ENCODE results near the gene HES4.
"Not testable (repeated sequence)": the region's sequence is repeated elsewhere in the genome, so short reads cannot be mapped to it uniquely, and the experiment has no call there.

The HES4 gene

GRCh38 chr1:980137-980571 lies 19.7 kb downstream of the HES4 start:
- Histone ChIP-seq H3K4me1 (ENCODE audit: control insufficient read depth in 1 of 2, insufficient read depth in 2 of 2, low read length in 2 of 2) (peaks cover 0 to 4% of the 10 kb centered on the region in 2 donors), H3K4me3 (ENCODE audit: low read depth in 1 of 2, low read length in 2 of 2) (no peak overlapping the region), H3K27ac (ENCODE audit: low read depth, low read length) (no peak overlapping the region), H3K36me3 (ENCODE audit: control insufficient read depth in 1 of 2, insufficient read depth in 2 of 2, low read length in 2 of 2) (no peaks in the 10 kb centered on the region), H3K9me3 (ENCODE audit: control insufficient read depth in 1 of 2, low read length in 2 of 2) (no peaks in the 10 kb centered on the region), H3K27me3 (ENCODE audit: control insufficient read depth in 1 of 2, insufficient read depth in 2 of 2, low read length in 2 of 2) (peaks cover 11 to 24% of the 10 kb centered on the region in 2 donors), H3K9ac (ENCODE audit: low read depth in 1 of 2, low read length in 2 of 2) (no peak overlapping the region)

GRCh38 chr1:979744-980072 lies 20.2 kb downstream of the HES4 start:
- H3K4me1 ChIP-seq (ENCODE audit: control insufficient read depth in 1 of 2, insufficient read depth in 2 of 2, low read length in 2 of 2): peaks cover 0 to 4% of the 10 kb centered on the region in 2 donors
- no peak overlapping the region for H3K4me3 ChIP-seq (ENCODE audit: low read depth in 1 of 2, low read length in 2 of 2)
- no peaks in the 10 kb centered on the region for H3K9me3 ChIP-seq (ENCODE audit: control insufficient read depth in 1 of 2, low read length in 2 of 2)
- H3K36me3 ChIP-seq (ENCODE audit: control insufficient read depth in 1 of 2, insufficient read depth in 2 of 2, low read length in 2 of 2): no peaks in the 10 kb centered on the region
- H3K27ac ChIP-seq (ENCODE audit: low read depth, low read length): no peak overlapping the region
- no peak overlapping the region for H3K9ac ChIP-seq (ENCODE audit: low read depth in 1 of 2, low read length in 2 of 2)
- H3K27me3 ChIP-seq (ENCODE audit: control insufficient read depth in 1 of 2, insufficient read depth in 2 of 2, low read length in 2 of 2): peaks cover 9 to 22% of the 10 kb centered on the region in 2 donors

GRCh38 chr1:978835-979743 lies 20.8 kb downstream of the HES4 start:
- peaks cover 0 to 4% of the 10 kb centered on the region in 2 donors for H3K4me1 ChIP-seq (ENCODE audit: control insufficient read depth in 1 of 2, insufficient read depth in 2 of 2, low read length in 2 of 2)
- H3K9me3 ChIP-seq (ENCODE audit: control insufficient read depth in 1 of 2, low read length in 2 of 2): no peaks in the 10 kb centered on the region
- no peaks in the 10 kb centered on the region for H3K36me3 ChIP-seq (ENCODE audit: control insufficient read depth in 1 of 2, insufficient read depth in 2 of 2, low read length in 2 of 2)
- H3K9ac ChIP-seq (ENCODE audit: low read depth in 1 of 2, low read length in 2 of 2): no peak overlapping the region
- H3K27ac ChIP-seq (ENCODE audit: low read depth, low read length): no peak overlapping the region
- peaks cover 9 to 22% of the 10 kb centered on the region in 2 donors for H3K27me3 ChIP-seq (ENCODE audit: control insufficient read depth in 1 of 2, insufficient read depth in 2 of 2, low read length in 2 of 2)
- no peak overlapping the region for H3K4me3 ChIP-seq (ENCODE audit: low read depth in 1 of 2, low read length in 2 of 2)

- Histone ChIP-seq H3K36me3 (ENCODE audit: control insufficient read depth in 1 of 2, insufficient read depth in 2 of 2, low read length in 2 of 2) (no peaks in the 10 kb centered on the region), H3K9ac (ENCODE audit: low read depth in 1 of 2, low read length in 2 of 2) (no peak overlapping the region), H3K9me3 (ENCODE audit: control insufficient read depth in 1 of 2, low read length in 2 of 2) (no peaks in the 10 kb centered on the region), H3K4me1 (ENCODE audit: control insufficient read depth in 1 of 2, insufficient read depth in 2 of 2, low read length in 2 of 2) (peaks cover 0 to 4% of the 10 kb centered on the region in 2 donors), H3K27ac (ENCODE audit: low read depth, low read length) (no peak overlapping the region), H3K4me3 (ENCODE audit: low read depth in 1 of 2, low read length in 2 of 2) (no peak overlapping the region), H3K27me3 (ENCODE audit: control insufficient read depth in 1 of 2, insufficient read depth in 2 of 2, low read length in 2 of 2) (peaks cover 9 to 17% of the 10 kb centered on the region in 2 donors)
These were observed 21.6 kb downstream of the HES4 start for GRCh38 chr1:978069-978834.

GRCh38 chr1:976791-977190 lies 23.1 kb downstream of the HES4 start:
- not testable (repeated sequence) for H3K9ac ChIP-seq (ENCODE audit: low read depth in 1 of 2, low read length in 2 of 2); H3K36me3 ChIP-seq (ENCODE audit: control insufficient read depth in 1 of 2, insufficient read depth in 2 of 2, low read length in 2 of 2); H3K9me3 ChIP-seq (ENCODE audit: control insufficient read depth in 1 of 2, low read length in 2 of 2); H3K4me1 ChIP-seq (ENCODE audit: control insufficient read depth in 1 of 2, insufficient read depth in 2 of 2, low read length in 2 of 2); H3K4me3 ChIP-seq (ENCODE audit: low read depth in 1 of 2, low read length in 2 of 2); H3K27ac ChIP-seq (ENCODE audit: low read depth, low read length); H3K27me3 ChIP-seq (ENCODE audit: control insufficient read depth in 1 of 2, insufficient read depth in 2 of 2, low read length in 2 of 2)

GRCh38 chr1:975896-976683 lies 23.8 kb downstream of the HES4 start:
- Histone ChIP-seq H3K9ac (ENCODE audit: low read depth in 1 of 2, low read length in 2 of 2) (no peak overlapping the region), H3K27me3 (ENCODE audit: control insufficient read depth in 1 of 2, insufficient read depth in 2 of 2, low read length in 2 of 2) (peaks cover 8 to 12% of the 10 kb centered on the region in 2 donors), H3K27ac (ENCODE audit: low read depth, low read length) (no peak overlapping the region), H3K36me3 (ENCODE audit: control insufficient read depth in 1 of 2, insufficient read depth in 2 of 2, low read length in 2 of 2) (no peaks in the 10 kb centered on the region), H3K9me3 (ENCODE audit: control insufficient read depth in 1 of 2, low read length in 2 of 2) (no peaks in the 10 kb centered on the region), H3K4me3 (ENCODE audit: low read depth in 1 of 2, low read length in 2 of 2) (peak overlapping the region in 1 of 2 donors; percentile 8), H3K4me1 (ENCODE audit: control insufficient read depth in 1 of 2, insufficient read depth in 2 of 2, low read length in 2 of 2) (peaks cover 0 to 4% of the 10 kb centered on the region in 2 donors)

- Histone ChIP-seq H3K9me3 (ENCODE audit: control insufficient read depth in 1 of 2, low read length in 2 of 2) (no peaks in the 10 kb centered on the region), H3K36me3 (ENCODE audit: control insufficient read depth in 1 of 2, insufficient read depth in 2 of 2, low read length in 2 of 2) (no peaks in the 10 kb centered on the region), H3K27ac (ENCODE audit: low read depth, low read length) (no peak overlapping the region), H3K4me1 (ENCODE audit: control insufficient read depth in 1 of 2, insufficient read depth in 2 of 2, low read length in 2 of 2) (peaks cover 0 to 4% of the 10 kb centered on the region in 2 donors), H3K27me3 (ENCODE audit: control insufficient read depth in 1 of 2, insufficient read depth in 2 of 2, low read length in 2 of 2) (peaks cover 8 to 13% of the 10 kb centered on the region in 2 donors), H3K4me3 (ENCODE audit: low read depth in 1 of 2, low read length in 2 of 2) (no peak overlapping the region), H3K9ac (ENCODE audit: low read depth in 1 of 2, low read length in 2 of 2) (no peak overlapping the region)
These were observed 24.5 kb downstream of the HES4 start for GRCh38 chr1:975365-975764.

GRCh38 chr1:974687-975328 lies 25.1 kb downstream of the HES4 start:
- H3K27ac ChIP-seq (ENCODE audit: low read depth, low read length): no peak overlapping the region
- H3K9ac ChIP-seq (ENCODE audit: low read depth in 1 of 2, low read length in 2 of 2): no peak overlapping the region
- H3K36me3 ChIP-seq (ENCODE audit: control insufficient read depth in 1 of 2, insufficient read depth in 2 of 2, low read length in 2 of 2): no peaks in the 10 kb centered on the region
- H3K4me3 ChIP-seq (ENCODE audit: low read depth in 1 of 2, low read length in 2 of 2): no peak overlapping the region
- peaks cover 8 to 13% of the 10 kb centered on the region in 2 donors for H3K27me3 ChIP-seq (ENCODE audit: control insufficient read depth in 1 of 2, insufficient read depth in 2 of 2, low read length in 2 of 2)
- H3K4me1 ChIP-seq (ENCODE audit: control insufficient read depth in 1 of 2, insufficient read depth in 2 of 2, low read length in 2 of 2): peaks cover 0 to 4% of the 10 kb centered on the region in 2 donors
- H3K9me3 ChIP-seq (ENCODE audit: control insufficient read depth in 1 of 2, low read length in 2 of 2): no peaks in the 10 kb centered on the region

- Histone ChIP-seq H3K27me3 (ENCODE audit: control insufficient read depth in 1 of 2, insufficient read depth in 2 of 2, low read length in 2 of 2) (peaks cover 12 to 14% of the 10 kb centered on the region in 2 donors), H3K27ac (ENCODE audit: low read depth, low read length) (no peak overlapping the region), H3K4me1 (ENCODE audit: control insufficient read depth in 1 of 2, insufficient read depth in 2 of 2, low read length in 2 of 2) (peaks cover 0 to 4% of the 10 kb centered on the region in 2 donors), H3K9ac (ENCODE audit: low read depth in 1 of 2, low read length in 2 of 2) (no peak overlapping the region), H3K36me3 (ENCODE audit: control insufficient read depth in 1 of 2, insufficient read depth in 2 of 2, low read length in 2 of 2) (no peaks in the 10 kb centered on the region), H3K9me3 (ENCODE audit: control insufficient read depth in 1 of 2, low read length in 2 of 2) (no peaks in the 10 kb centered on the region), H3K4me3 (ENCODE audit: low read depth in 1 of 2, low read length in 2 of 2) (no peak overlapping the region)
These were observed 25.6 kb downstream of the HES4 start for GRCh38 chr1:974293-974640.

Measured in duodenal mucosa (tissue), 2 donors.